ENCODE data around the gene PRR16.
"Not testable (repeated sequence)": the region's sequence is repeated elsewhere in the genome, so short reads cannot be mapped to it uniquely, and the experiment has no call there.

The PRR16 gene

DNA sequence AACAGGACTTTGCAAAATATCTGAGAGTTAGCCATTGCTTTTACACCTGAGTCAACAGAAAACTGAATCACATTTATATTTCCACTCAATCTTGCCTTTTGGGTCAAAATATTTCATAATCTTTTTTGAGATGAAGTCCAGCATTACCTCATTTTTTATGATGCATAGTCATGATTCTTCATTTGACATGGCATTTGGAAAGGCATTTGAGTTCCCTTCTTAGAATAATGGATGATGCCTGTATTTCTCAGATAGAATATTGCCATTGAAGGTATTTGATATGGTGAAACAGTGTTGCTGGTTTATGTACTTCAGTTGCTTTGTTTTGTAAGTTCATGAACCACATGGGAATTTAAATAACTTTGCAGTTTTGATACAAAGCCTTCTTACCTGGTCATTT lies 180.4 kb downstream of the PRR16 start:
- no peak for DNase-seq (ENCODE audit: low read depth in 3 of 3)

DNA sequence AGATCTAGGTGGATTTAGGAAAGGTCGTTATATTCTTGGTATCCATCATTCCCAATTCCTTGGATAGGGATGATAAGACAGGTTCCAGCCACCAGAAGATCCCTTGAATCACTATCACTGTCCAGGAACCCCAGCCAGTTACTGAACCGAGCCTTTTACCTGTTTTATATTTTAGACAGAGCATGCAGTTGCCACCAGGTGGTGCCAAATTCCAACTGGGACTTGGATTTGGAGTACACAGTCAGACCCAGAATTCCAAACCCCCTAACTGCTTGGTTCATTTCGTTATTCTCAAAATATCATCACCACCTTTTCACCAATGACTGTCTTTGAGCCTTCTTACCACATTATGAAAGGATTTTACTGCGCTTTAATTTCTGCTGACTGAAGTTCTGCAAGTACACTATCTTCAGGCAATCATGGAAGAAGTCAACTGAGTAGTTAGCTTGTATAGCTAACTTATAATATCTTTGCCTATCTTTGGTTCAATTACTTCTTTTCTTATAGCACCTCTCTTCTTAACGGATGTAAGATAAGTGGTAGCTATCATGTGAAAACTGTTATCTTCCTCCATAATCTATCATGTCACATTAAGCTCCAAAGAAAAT lies 191.8 kb downstream of the PRR16 start:
- DNase-seq (ENCODE audit: low read depth in 3 of 3) = peak in 1 of 3 experiments; percentile 2

DNA sequence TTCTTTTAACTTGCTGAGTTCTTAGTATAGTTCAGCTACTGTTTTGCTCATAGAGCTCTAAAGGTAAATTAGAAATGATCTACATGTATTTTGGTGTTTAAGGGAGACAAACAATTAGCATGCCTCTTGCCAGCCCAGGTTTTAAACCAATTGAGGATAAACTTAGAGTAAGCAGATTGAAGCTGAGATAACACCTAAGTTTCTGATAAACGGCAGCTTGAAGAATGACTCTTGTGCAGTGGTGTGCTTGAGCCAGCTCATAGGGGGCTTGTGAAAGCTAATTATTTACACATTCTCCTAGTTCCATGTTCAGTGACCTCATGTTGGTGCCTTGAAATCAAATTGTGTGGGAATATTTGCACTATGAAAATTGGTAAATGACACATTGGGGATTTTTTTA lies 193.0 kb downstream of the PRR16 start:
- no peak for DNase-seq (ENCODE audit: low read depth in 3 of 3)

DNA sequence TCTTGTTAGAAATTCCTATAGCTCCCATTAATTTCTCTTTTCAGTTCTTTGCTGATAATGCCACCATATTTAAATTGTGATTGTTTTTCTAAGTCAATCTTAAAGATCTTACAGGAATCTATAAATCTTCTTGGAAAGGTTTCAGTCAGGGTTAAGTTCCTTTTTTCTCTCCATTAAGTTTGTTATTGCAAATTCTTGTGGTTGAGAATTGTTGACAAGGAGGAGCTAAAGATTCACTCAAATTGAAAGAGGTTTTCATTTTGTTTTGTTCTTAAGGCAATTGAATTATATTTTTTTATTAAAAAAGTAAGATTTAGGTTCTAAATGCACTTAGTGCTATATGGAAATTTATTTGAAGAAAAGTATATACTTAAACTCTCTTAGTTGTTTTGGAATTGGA lies 213.4 kb downstream of the PRR16 start:
- DNase-seq (ENCODE audit: low read depth in 3 of 3) = no peak

DNA sequence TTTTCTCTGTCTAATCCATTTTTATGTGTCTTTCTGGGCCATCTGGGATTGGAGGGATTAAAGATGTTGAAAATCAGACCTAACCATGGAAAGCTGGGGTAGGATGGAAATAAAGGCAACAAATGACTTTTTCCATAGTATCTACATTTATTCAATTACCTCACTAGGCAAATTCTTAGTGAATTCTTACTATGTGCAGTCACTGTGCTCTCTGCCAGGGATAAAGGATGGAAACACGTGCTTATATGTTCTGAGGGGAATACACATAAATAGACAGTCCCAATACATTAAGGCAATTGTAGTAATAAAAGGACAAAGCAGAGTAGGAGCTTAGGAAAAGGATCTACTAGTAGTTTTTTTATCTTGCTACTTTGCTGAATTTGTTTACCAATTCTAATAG lies 214.2 kb downstream of the PRR16 start:
- no peak for DNase-seq (ENCODE audit: low read depth in 3 of 3)

DNA sequence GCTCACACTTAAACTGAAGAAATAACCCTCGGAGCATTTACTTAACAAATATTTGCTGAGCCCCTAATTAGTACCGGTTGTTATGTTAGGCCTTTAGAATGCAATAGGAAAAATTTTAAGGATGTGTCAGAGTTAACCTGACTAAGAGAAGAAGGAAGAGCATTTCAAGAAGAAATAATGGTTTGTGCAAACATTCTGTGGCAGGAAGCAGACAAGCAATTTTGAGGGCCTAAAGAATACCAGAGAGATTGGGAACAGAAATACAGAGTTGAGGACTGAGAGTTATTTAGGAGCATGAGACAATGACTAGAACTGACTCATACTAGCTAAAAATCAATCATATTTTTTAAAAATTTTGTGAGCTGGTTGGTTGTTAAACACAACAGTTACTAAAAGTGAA lies 218.8 kb downstream of the PRR16 start:
- DNase-seq (ENCODE audit: low read depth in 3 of 3) = no peak

DNA sequence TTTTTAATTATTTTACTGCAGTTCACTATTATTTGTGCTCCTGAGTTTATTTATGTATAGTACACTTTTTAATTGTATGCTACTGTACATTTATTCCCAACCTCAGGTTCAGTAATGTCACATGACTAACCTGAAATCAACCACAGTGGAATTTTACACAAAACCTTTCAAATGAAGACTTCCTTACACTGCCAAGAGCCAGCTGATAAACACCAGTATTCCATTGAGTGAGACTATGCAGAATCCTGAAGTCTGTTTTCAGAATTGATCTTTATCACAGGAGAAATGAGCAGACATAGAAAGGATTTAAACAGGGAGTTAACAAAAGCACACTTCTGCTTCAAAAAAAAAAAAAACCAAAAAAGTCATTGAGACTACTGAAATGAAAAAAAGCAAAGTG lies 219.5 kb downstream of the PRR16 start:
- no peak for DNase-seq (ENCODE audit: low read depth in 3 of 3)

DNA sequence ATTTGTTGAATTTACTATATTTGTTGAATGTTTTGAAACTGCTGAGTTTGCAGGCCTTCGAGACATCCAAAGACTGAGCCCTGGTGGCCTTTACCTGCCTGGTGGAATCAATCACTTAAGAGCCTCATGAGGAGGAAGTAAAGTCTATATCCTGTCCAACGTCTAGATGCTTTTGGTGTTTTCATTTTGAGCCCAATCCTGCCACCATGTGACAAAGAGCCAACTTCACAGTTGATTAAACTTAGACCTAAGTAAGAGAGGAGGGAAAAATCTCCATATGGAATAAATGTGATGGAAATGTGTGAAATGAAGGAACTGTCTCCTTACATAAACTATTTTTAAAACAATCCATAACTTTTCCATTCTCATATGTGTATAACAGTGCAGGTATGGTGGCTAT lies 220.1 kb downstream of the PRR16 start:
- DNase-seq (ENCODE audit: low read depth in 3 of 3) = no peak

DNA sequence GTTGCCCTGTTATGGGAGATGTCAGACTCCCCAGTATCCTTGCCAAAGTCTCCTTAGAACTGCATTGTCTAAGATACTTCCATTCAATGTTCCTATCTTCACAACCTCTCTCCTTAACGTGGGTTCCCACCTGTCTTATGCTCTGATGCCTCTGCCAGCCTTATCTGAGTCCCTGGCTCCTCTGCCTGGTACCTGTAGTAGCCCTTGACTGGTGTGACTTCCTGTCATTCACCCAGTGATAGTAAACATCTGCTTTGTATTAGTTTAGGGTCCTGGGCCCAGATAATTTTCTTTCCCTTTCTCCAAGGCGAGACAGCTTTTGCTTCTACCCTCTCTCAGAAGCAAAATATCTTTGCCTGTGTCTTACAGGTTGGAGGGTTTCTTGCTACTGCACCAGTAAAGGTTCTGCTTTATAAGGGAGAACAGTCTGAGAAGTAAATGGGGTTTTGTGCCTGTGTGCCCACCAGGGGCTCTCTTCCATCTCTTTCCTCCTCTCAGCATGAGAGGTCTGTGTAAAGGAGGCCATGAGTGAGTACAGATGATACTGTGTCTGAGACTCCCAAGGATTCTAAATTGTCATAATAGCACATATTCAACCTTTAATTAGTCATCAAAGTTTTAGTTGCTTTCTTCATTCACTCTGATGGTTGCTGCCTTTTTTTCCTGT lies 220.8 kb downstream of the PRR16 start:
- DNase-seq (ENCODE audit: low read depth in 3 of 3) = no peak

DNA sequence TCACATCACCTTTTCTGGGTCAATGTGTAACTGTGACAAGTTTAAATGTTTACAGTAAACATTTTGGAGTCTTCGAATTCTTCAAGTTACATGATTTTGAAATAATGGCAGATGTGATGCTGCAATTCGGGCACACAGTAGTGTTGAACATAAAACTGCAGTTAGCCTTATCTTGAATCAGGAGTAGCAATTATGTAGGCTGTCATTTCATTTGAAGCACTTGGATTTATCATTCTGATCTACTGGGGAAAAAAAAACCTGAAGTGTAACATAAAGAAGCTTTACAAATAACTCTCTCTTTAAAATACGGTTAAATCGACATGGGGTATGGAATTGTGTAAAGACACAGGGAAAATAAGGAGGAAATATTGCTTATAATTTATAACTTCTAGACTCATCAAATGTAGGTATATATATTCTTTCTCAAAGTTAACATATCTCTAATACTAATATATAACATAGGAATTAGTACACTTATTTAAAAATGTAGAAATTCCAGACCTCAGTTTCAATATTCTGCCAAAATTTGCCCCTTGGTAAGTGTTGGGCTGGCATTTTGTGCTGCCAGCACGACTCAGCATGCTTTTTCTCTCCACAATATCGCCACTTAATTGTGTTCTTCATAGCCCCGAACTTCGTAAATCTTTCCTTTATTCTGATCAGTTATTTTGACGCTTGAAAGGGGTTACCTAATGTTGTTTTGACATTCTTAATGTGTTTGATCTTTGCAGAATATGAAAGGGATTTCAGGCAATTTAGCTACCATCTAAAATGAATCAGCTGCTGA lies 226.7 kb downstream of the PRR16 start:
- DNase-seq (ENCODE audit: low read depth in 3 of 3) = no peak

DNA sequence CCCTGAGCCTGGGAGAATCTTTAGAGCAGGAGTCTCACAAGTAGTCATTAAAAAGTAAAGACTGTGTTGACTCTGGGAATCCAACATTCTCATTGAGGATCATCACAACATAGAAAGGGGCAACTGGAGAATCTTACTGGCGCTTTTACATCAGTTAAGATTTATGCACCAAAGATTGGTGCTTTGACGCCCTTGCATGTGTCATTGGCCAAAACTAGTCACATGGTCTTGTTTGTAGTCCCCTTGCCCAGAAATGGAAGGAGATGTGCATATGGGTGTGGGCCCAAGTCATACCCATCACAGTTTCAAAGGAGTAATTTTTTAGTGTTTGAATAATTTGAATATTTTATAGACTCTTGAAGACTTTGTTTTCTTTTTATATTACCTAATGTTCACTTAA lies 228.2 kb downstream of the PRR16 start:
- DNase-seq (ENCODE audit: low read depth in 3 of 3) = no peak

DNA sequence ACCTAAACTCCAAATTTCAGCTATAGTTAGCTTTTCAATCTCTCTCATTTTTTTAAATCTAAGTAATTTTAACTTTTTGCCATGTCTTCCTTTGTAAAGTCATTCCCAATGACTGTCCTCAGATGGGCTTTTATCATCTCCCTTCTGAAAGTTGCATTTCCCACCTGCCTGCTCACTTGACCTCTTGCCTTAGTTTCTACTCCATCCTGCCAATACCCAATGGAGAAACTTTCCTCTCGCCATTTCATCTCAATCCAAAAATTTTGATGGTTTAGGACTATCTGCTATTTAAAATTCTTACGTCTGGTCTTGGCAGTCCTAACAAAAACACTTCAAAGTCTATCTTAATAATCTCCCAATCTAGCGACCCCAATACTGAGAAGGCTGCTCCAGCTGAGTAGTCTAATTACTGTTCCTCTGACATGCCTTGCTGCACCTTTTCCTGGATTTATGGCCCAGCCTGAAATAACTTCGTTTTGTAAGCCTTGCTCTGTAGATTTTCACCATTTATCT lies 231.3 kb downstream of the PRR16 start:
- DNase-seq (ENCODE audit: low read depth in 3 of 3) = no peak

DNA sequence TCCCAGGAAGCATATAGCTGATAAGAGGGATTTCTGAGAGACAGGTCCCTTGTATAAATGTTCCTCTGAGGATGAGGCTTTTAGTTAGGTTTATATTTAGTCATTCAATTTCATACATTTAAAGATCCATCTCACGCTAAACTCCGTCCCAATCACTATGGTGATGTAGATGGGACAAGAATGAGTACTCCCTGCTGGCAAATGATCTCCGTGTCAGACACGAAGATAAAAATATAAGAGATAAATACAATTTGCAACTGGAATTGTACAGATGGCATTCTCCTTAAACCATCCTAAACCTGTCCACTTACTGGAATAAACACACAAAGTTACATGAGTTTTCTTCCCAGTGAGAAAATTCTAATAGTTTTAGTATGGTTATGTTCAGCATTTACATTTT lies 233.0 kb downstream of the PRR16 start:
- no peak for DNase-seq (ENCODE audit: low read depth in 3 of 3)

DNA sequence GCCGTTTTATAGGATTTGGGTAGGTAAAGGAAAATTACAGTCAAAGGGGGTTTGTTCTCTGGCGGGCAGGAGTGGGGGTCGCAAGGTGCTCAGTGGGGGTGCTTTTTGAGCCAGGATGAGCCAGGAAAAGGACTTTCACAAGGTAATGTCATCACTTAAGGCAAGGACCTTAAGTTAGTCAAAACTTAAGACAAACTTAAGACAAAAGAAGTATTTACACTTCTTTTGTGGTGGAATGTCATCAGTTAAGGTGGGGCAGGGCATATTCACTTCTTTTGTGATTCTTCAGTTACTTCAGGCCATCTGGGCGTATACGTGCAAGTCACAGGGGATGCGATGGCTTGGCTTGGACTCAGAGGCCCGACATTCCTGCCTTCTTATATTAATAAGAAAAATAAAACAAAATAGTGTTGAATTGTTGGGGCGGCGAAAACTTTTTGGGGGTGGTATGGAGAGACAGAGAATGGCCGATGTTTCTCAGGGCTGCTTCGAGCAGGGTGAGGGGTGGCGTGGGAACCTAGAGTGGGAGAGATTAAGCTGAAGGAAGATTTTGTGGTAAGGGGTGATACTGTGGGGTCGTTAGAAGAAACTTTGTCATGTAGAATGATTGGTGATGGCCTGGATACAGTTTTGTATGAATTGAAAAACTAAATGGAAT lies 233.7 kb downstream of the PRR16 start:
- DNase-seq (ENCODE audit: low read depth in 3 of 3) = not testable (repeated sequence)

DNA sequence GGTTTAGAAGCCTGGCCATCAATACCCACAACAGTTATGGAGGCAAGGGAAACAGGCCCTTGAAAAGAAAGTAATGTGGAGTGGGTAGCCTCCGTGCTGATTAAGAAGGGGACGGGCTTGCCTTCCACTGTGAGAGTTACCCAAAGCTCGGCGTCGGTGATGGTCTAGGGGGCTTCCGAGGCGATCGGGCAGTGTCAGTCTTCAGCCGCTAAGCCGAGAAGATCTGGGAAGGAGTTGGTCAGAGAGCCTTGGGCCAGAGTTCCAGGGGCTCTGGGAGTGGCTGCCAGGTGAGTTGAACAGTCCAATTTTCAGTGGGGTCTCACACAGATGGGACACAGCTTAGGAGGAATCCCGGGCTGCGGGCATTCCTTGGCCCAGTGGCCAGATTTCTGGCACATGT lies 236.6 kb downstream of the PRR16 start:
- DNase-seq (ENCODE audit: low read depth in 3 of 3) = not testable (repeated sequence)

DNA sequence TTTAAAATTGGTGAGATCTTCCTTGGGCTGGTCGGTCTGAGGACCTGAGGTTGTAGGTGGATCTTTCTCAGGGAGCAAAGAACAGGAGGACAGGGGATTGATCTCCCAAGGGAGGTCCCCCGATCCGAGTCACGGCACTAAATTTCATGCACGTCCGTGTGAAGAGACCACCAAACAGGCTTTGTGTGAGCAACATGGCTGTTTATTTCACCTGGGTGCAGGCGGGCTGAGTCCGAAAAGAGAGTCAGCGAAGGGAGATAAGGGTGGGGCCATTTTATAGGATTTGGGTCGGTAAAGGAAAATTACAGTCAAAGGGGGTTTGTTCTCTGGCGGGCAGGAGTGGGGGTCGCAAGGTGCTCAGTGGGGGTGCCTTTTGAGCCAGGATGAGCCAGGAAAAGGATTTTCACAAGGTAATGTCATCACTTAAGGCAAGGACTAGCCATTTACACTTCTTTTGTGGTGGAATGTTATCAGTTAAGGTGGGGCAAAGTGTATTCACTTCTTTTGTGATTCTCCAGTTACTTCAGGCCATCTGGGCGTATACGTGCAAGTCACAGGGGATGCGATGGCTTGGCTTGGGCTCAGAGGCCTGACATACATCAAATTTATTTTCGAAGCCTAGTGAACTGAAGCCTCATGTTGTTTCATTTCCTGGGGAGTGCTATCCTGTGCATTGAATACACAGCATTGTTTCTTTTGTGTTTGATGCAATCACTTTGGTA lies 238.9 kb downstream of the PRR16 start:
- DNase-seq (ENCODE audit: low read depth in 3 of 3) = not testable (repeated sequence)

DNA sequence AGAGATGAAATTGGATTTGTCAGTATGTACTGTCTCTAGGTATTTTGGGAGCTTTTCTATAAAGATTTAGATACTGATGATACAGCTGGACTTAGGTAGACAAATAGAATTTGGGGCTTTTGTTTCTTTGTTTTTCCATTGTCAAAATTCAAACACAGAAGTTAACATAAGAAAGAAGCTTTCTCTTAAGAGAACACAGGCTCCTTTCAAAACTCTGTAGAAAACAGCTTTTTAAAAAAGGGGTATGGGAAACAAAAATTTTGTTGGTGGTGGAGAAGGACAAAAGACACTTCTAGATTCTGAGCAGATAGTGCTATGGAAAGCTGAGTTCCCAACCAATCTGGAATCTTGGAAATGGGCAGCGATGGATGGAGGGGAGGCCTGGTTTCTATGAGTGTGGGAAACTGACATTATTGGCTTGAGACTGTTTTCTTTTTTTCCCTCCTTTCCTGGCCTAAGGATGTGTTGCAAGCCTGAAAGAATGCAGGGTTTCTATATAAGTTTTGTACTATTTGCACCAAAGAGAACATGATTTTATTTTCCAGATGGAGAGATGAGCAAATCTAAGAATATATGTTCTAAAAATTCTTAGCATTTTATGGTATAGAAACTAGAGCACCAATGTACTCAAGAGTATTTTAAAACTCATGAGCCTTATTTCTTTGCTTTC lies 240.0 kb downstream of the PRR16 start:
- no peak for DNase-seq (ENCODE audit: low read depth in 3 of 3)

DNA sequence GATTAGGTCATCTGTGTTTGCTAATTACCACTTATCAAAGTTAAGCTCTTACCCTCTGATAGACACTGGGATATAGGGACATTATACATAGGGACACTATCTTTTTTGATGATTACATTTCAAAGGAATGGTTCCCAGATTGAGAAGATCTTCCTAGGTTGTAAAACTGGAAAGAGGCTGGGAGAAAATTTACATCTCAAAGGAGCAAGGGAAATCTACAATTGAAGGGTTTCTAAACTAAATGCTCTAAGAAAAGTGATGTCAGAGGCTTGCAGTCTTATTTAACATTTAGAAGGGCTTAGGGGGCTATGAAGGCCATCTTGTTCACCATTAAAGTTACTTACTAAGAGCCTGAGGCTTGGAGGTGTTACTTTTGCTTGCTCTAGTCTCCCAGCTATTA lies 242.8 kb downstream of the PRR16 start:
- no peak for DNase-seq (ENCODE audit: low read depth in 3 of 3)

DNA sequence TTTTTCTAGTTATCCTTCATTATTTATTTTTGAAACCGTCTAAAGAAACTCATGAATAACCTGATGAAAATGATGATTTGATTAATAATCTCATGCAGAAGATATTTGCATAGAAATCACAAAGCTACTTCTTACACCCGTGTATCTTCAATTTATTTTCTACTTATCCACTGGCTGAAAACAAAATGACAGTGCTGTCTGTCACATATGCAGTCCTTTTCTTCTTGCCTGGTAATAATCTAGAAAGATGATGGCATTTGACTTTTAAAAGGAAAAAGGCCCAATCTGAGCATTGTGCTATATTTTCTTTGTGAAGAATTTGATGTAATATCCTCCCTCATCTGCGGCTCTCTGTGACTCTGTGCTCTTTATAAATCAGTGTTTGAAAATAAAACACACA lies 253.3 kb downstream of the PRR16 start:
- no peak for DNase-seq (ENCODE audit: low read depth in 3 of 3)

DNA sequence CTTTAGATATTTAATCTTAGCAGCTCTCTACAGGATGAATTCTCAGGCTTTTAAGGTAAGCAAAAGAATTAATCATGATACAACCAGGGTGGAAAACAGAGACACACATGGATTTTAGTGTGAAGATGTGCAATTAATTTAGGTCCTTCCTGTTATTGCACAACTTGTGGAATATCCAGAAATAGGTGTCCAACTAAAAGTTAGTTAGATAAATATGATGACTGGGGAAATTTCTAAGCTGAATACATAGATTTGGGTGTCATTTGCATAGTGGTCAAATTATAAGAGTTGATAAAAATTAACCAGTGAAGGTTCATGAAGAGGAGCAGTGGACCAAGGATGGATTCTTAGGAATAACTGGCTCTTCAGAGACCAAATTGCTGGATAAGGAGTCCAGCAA lies 266.1 kb downstream of the PRR16 start:
- no peak for DNase-seq (ENCODE audit: low read depth in 3 of 3)

DNA sequence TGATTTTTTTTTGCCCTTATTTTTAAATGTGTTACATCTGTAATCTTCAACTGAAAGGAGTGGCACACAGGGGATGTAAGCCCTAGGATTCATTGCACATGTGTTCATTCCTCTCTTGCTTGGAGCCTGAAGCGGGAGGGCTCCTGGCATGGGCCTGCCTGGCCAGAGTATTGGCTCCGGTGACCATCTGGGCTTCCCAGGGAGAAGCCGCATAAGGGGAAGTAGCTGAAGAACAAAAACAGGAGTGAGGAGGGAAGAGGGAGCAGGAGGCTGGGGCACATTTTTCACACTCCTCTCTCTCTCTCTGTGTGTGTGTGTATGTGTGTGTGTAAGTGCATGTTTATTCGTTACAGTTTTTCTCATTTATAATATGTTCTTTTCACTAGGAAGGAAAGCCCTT lies 269.9 kb downstream of the PRR16 start:
- no peak for DNase-seq (ENCODE audit: low read depth in 3 of 3)
